Upper lobe of right lung (tissue), 1 donor: ENCODE data around the gene RGL1. TPM values are rescaled to one million over a fixed set of nuclear protein-coding genes. Genes with fewer than 3 reads are reported as not detected.
A peak's percentile ranks its signal among the peaks of the same experiment; 100 is the strongest.
"Not testable (repeated sequence)": the region's sequence is repeated elsewhere in the genome, so short reads cannot be mapped to it uniquely, and the experiment has no call there.

Source experiments
- ATAC-seq: fragments of 200-7000 bp; cut with Tn5 transposase; one replicate; pipeline ENCODE4 v1.9.1; 2020; ENCODE audit warnings: mild to moderate bottlenecking, moderate library complexity
- DNase-seq: peaks from one replicate; pipeline ENCODE4 v3.0.0-alpha.2; 2020
- H3K27ac ChIP-seq: fragments of 200-600 bp; one replicate; pipeline ENCODE4 v1.8.0; 2022
- H3K27me3 ChIP-seq: fragments of 200-600 bp; one replicate; pipeline ENCODE4 v1.8.0; 2022; ENCODE audit warnings: mild to moderate bottlenecking
- H3K36me3 ChIP-seq: fragments of 200-600 bp; one replicate; pipeline ENCODE4 v1.8.0; 2022
- H3K4me1 ChIP-seq: fragments of 200-600 bp; one replicate; pipeline ENCODE4 v1.8.0; 2022
- H3K4me3 ChIP-seq: fragments of 200-600 bp; one replicate; pipeline ENCODE4 v1.8.0; 2022; ENCODE audit warnings: mild to moderate bottlenecking
- H3K9me3 ChIP-seq: fragments of 200-600 bp; one replicate; pipeline ENCODE4 v1.8.0; 2022
- CTCF ChIP-seq: fragments of 200-600 bp; IDR thresholded peaks from one replicate; pipeline ENCODE4 v1.8.0; 2022; ENCODE audit warnings: antibody characterized with exemption
- intact Hi-C: fragments of 100-400 bp; cut with DNase I; formaldehyde crosslinking; loops from one replicate; pipeline ENCODE4 v1.11.0; 2022
- total RNA-seq: library from RNA; stranded (reverse); fragmentation: NEBNext Ultra II Directional; extraction: Animal tissue kit (Norgen Biotek cat#: 25700); gene quantifications from one replicate; pipeline ENCODE4 v1.2.1, GENCODE V29; 2021
- donor health status: DM: no; HTN: yes; CAD: no; lungs with severe emphysema.

RGL1 gene
- total RNA-seq, 1 donor from 2014 or later: 40.9 TPM

GRCh38 chr1:183780757-183781156 is 24.2 kb upstream of the RGL1 start:
- ATAC-seq (no peak), DNase-seq (no peak)
- H3K36me3 ChIP-seq: no peaks in the 10 kb centered on the region
- no peak for TF ChIP-seq CTCF
- H3K9me3 ChIP-seq: no peaks in the 10 kb centered on the region
- H3K27ac ChIP-seq: no peak overlapping the region
- intact Hi-C loops: no loop called here
- no peaks in the 10 kb centered on the region for H3K27me3 ChIP-seq
- no peaks in the 10 kb centered on the region for H3K4me1 ChIP-seq
- H3K4me3 ChIP-seq: no peak overlapping the region

- Histone ChIP-seq H3K27me3 (no peaks in the 10 kb centered on the region), H3K4me1 (no peaks in the 10 kb centered on the region), H3K27ac (no peak overlapping the region), H3K36me3 (no peaks in the 10 kb centered on the region), H3K4me3 (no peak overlapping the region), H3K9me3 (no peaks in the 10 kb centered on the region)
- no peak for TF ChIP-seq CTCF
- ATAC-seq (no peak), DNase-seq (no peak)
- intact Hi-C loops: no loop called here
Observed at GRCh38 chr1:183783342-183783741, 21.6 kb upstream of the RGL1 start.

GRCh38 chr1:183783767-183784637 is 20.9 kb upstream of the RGL1 start:
- no peaks in the 10 kb centered on the region for H3K36me3 ChIP-seq
- H3K27me3 ChIP-seq: no peaks in the 10 kb centered on the region
- DNase-seq (no peak), ATAC-seq (peak; percentile 61)
- intact Hi-C loops: no loop called here
- no peak overlapping the region for H3K27ac ChIP-seq
- H3K9me3 ChIP-seq: no peaks in the 10 kb centered on the region
- no peak for TF ChIP-seq CTCF
- no peaks in the 10 kb centered on the region for H3K4me1 ChIP-seq
- H3K4me3 ChIP-seq: no peak overlapping the region

GRCh38 chr1:183785921-183786320 is 19.0 kb upstream of the RGL1 start:
- intact Hi-C loops, H3K4me1 ChIP-seq, ATAC-seq, H3K27me3 ChIP-seq, H3K27ac ChIP-seq, H3K4me3 ChIP-seq, DNase-seq, H3K36me3 ChIP-seq, H3K9me3 ChIP-seq: not testable (repeated sequence)

GRCh38 chr1:183787704-183788103 is 17.2 kb upstream of the RGL1 start:
- Histone ChIP-seq H3K27ac (no peak overlapping the region), H3K9me3 (no peaks in the 10 kb centered on the region), H3K27me3 (no peaks in the 10 kb centered on the region), H3K4me1 (no peaks in the 10 kb centered on the region), H3K36me3 (no peaks in the 10 kb centered on the region), H3K4me3 (no peak overlapping the region)
- intact Hi-C loops: no loop called here
- DNase-seq: no peak
- no peak for TF ChIP-seq CTCF
- ATAC-seq: no peak

- no peak for ATAC-seq
- DNase-seq: no peak
- no peak for TF ChIP-seq CTCF
- H3K4me3 ChIP-seq: no peak overlapping the region
- no peaks in the 10 kb centered on the region for H3K4me1 ChIP-seq
- H3K27me3 ChIP-seq: no peaks in the 10 kb centered on the region
- intact Hi-C loops: no loop called here
- H3K36me3 ChIP-seq: no peaks in the 10 kb centered on the region
- H3K27ac ChIP-seq: no peak overlapping the region
- no peaks in the 10 kb centered on the region for H3K9me3 ChIP-seq
Observed at GRCh38 chr1:183791319-183791718, 13.6 kb upstream of the RGL1 start.
